Right hindlimb (tissue), 1 donor: ENCODE results near the gene HMG20B.

ENCODE experiments used
- DNase-seq: peaks from one replicate; pipeline ENCODE4 v3.0.0-alpha.2; 2018

HMG20B gene

DNA sequence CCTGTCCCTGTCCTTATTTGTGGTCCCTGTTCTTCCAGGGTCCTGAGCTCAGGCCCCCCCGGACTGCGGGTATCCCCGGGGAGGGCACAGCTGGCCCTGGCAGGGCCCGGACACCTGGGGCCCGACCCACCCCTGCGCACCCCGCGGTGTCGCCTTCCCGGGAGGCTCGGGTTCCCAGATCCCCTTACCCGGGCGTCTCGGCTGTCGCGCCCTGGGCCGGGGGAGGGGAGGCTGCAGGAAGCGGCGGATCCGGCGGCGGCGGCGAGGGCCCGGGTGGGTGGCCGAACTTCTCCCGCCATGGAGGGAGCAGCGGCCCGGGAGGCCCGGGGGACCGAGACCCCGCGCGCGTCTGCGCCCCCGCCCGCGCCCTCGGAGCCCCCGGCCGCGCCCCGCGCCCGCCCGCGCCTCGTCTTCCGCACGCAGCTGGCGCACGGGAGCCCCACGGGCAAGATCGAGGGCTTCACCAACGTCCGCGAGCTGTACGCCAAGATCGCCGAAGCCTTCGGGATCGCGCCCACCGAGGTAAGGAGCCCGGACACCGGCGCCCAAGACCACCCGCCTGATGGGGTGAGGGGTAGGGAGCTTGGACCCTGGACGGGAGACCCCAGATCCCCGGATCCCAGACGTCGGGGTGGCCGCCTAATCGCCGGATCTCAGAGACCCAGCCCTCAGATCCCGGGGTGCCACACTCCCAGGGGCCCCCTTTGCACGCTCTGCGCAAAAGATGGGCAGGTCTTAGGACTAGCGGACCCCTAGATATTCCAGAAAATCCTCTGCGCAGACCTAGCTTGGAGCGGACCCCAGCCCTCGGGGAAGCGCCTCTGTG is 12.8 kb downstream of the HMG20B start, which contains the start of gene GIPC3:
GIPC3 (plus strand) TSS at position 178 of the 826 bp plus-strand sequence; CDS start at position 298, 120 bp downstream.
- no peak for DNase-seq

- DNase-seq: no peak
Observed at GRCh38 chr19:3586127-3586626, 13.4 kb downstream of the HMG20B start.

DNA sequence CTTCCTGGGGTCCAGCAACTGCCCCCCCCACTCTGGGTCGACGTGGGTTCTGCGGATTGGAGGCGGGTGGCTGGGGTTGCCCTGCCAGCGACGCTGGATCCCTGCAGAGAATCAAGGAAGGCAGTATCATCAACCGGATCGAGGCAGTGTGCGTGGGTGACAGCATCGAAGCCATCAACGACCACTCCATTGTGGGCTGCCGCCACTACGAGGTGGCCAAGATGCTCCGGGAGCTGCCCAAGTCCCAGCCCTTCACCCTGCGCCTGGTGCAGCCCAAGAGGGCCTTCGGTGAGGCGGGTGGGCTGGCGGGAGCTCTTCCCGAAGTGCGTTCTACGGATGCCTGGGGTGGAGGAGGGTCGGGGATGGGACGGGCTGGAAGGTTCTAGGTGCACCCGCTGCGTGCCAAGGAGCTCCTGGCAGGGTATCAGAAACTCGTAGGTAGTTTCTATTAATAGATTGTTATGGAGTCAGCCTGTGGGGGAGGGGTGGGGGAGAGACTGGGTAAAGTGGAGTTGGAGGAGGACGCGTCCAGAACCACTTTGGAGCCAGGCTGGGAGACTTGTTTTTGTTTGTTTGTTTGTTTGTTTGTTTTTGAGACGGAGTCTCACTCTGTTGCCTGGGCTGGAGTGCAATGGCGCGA is 14.1 kb downstream of the HMG20B start:
- DNase-seq: no peak

DNA sequence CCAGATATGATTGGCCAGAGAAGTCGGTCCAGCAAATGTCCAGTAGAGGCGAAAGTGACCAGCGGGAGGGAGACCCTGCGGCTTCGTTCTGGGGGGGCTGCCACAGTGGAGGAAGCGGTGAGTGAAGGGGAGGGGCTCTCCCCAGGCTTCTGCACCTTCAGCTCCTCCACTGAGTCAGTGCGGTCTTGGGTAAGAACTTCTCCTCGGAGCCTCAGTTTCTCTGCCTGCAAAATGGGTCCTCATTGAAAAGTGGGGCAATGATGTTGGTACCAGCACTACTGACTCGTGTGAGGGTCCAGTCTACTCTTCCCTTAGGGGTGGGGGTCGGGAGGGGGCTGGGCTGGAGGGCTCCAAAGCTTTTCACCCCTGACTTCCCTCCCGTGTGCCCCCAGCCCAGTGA is 16.7 kb downstream of the HMG20B start:
- DNase-seq: no peak

- DNase-seq: no peak
Observed at GRCh38 chr19:3589949-3590348, 17.2 kb downstream of the HMG20B start.

- DNase-seq: no peak
Observed at GRCh38 chr19:3590991-3591659, 18.4 kb downstream of the HMG20B start.

DNA sequence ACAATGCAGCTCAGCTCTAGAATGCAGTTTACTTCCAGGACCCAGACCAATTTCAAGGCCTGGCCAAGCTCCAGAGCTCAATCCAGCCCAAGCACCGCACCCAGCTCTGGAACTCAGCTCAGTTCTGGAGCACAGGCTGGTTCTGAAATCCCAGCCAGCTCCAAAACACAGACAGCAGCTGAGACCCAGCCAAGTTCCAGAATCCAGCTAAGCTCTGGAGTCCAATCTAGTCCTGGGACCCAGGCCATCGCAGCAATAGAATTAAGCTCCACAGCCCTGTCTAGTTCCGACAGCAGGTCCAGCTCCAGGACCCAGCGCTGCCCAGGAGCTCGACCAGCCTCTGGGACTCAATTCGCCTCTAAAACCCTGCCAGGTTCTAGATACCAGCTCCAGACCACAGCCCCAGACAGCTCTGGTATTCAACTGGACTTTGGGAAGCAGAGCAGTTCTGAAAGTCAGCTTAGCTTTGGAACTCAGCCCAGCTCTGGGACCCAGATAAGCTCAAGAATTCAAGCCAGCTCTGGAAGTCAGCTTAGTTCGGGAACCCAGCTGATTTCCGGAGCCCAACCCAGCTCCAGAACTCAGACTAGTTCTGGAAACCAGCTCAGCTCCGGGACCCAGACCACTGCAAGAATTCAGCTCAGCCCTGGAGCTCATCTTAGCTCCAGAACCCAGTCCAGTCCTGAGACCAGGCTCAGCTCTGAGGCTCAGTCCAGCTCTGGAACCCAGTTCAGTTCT is 19.3 kb downstream of the HMG20B start:
- DNase-seq: no peak

- no peak for DNase-seq
Observed at GRCh38 chr19:3593156-3593555, 20.4 kb downstream of the HMG20B start.

GRCh38 chr19:3595521-3596061 is 22.8 kb downstream of the HMG20B start:
- DNase-seq: no peak

DNA sequence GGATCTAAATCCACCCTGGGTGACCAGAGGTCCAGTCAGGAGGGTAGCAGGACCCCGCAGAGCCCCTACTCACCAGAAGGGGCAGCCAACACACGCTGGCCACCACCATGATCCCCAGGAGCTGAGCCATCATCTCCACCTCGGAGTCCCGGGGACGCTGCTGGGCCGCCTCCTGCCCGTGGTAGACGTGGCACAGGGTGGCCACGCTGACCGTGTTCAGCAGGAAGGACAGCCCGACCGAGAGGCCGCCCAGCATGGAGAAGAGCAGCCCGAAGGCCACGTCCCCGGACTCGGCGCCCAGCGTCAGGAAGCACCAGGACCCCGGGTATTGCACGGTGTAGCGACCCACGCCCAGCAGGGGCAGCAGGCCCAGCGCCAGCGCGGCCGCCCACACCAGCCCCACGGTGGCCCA is 27.0 kb downstream of the HMG20B start:
- no peak for DNase-seq

GRCh38 chr19:3601021-3601420 is 28.3 kb downstream of the HMG20B start:
- DNase-seq: no peak

DNA sequence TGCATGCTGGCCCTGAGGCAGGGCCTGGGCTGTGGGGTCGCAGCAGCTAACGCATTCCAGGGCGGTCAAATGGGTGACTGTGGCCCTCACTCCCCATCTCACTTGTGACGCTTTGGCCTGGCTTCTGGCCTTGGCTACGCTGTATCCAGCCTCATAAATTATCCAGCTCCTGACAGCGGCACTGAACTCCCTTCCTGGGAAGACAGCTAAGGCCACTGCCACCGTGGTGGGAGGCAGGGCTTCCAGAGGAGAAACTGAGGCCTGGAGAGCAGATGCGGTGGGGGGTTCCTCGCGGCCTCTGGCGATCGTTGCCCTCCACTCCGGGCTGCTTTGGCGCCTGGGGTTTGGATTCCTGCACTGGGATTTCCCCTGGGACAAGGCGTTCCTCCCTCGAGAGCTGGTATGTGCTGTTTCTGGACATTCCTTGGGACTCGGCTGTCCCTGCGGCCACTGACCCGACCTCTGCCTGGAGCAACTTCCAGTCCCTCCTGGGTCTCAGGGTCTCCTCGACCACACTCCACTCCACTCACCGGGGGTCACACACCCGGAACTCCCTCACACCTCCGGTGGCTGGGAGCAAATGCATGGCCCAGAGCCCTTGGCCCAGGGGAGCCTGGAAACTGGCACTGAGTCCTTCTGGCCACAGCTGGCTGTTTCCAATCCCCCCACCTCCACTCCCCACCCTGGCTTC is 30.5 kb downstream of the HMG20B start:
- no peak for DNase-seq

- DNase-seq: no peak
Observed at GRCh38 chr19:3604227-3604986, 31.7 kb downstream of the HMG20B start.

GRCh38 chr19:3604987-3605343 is 32.2 kb downstream of the HMG20B start:
- no peak for DNase-seq

- DNase-seq: no peak
Observed at GRCh38 chr19:3605361-3605760, 32.6 kb downstream of the HMG20B start.

DNA sequence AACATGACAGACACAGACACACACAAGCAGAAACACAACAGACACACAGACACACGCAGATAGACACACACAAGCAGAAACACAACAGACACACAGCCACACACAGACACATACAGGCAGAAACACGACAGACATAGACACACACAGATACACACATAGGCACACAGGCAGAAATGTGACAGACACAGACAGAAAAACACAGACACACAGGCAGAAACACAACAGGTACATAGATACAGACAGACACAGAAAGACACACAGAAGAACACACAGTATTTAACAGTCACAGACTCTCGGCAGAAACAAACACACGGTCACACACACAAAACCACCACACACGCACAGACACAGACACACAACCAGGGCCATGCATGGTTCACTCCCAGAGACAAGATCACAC is 33.0 kb downstream of the HMG20B start:
- no peak for DNase-seq

DNA sequence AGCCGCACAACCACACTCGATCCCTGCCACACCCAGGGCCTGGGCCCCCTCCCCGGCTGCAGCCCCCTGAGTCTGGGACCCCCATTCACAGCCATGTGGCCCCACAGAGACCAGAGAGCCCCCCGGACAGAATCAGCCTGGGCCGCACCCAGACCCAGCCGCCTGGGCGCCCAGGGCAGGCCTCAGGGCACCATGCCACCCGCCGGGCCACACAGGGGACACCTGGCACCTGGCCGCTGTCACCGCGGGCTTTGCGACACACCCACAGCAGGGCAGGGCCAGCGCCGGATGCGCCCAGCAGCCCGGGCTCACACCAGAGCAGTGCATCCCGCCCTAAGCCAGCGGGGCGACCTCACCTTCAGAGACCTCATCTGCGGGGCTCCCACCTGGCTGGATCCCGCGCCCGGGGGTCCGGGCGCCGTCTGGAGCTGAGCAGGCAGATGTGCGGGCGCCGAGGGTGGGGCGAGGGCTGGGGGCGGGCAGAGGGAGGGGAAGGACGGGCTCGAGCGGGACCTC is 33.5 kb downstream of the HMG20B start:
- DNase-seq: no peak

DNA sequence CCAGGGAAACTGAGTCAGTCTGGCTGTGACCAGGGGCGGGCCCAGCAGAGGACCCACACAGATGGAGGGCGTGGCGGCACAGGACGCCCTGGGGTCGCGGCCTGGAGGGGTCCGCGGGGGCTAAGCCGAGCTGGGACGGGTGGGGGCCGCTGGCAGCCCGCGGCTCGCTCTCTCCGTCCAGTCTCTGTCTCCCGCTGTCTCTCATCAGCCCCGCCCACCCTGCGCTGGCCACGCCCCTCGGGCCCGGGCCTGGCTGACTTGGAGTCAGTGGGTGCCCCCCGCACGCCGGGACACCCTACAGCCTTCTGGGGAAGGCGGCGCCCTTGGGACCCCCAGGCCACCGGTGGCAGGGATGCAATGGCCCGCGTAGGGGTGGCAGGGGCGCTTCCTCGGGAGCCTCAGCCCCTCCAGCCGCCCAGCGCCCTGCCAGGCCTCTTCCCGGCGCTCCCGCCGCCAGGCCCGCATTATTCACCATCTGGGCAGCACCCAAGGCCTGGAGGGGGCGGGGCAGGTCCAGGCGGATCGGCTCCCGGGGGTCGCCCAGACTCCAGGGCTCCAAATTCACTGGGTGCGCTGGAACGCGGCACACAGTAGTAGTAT is 34.0 kb downstream of the HMG20B start, which contains the start of gene TBXA2R:
TBXA2R (minus strand) TSS at position 186 of the 600 bp plus-strand sequence. CDS start 6,241 bp downstream, outside the sequence.
- DNase-seq: peak; percentile 77

DNA sequence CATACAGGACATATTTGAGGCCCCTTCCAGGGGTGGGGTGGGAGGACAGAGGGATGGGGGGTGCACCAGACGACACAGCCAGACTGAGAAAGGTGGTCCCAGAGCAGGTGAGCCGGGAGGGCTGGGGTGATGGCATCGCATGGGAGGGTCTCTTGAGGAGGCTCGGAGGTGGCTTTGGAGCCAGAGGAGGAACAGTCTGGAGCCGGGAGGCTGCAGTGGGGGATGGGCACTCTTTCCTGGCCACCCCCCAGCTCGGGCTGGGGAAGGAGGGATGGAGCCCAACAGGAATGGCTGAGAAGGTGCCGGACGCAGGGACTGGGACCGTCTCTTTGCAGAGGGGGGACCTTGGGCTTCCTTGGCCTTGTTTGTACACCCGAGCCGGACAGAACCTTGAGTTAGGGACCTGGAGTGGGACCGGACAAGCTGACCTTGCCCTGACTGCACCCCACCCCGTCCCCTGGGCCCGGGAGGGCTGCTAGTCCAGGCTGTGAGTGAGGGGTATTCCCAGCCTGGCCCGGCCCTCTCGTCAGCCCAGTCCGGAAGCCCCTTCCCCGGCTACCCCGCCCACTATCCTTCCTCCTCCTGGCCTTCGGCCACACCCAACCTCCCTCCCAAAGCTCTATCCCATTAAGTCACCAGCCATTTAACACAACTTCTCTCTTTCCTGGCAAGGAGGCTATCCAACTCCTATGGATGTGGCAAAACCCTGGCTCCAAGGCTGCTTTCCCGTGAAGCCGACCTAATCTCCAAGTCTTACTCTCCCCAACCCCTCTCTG is 34.7 kb downstream of the HMG20B start:
- DNase-seq: peak; percentile 64
